ENCODE measurements around the gene PRDX3.
A peak's percentile ranks its signal among the peaks of the same experiment; 100 is the strongest.

Gene PRDX3

DNA sequence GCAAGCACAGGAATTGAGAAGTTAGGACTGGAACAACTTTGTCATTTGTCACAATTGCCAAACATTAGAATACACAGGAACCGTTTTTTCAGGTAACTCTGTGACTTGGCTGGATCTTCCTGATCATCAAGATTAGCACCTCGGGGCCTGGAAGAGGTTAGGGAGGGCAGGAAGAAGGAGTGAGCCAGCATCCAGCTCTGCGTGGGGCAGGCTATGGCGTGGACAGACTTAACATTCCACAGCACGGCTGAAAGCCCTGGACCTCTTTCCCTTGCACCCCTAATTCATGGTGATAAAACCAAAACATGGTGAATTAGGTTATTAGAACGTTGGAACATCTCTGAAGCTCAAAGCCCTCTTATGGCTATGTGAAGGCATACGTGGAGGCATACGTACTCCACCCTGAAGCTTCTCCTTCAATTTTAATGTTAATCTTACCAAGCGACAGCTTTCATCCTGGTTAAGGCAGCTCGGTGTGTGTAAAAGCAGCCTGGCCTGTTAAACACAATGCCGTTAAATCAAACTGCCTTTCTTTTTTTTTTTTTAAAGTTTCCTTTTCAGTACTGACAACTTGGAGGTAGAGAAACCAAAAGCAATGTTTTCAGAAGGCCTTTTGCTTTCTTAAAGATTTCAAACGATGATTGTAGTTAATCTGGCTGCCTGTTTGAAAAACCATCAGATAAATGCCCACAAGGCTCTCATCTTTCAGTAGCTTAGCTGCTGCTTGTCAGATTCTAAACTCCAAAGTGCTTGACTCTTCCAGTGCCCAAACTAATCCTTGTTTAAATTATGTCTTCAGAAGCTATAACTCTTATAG lies 33.2 kb upstream of the PRDX3 start:
- peaks cover 12% of the 10 kb centered on the region for H3K4me1 ChIP-seq
- H3K9me3 ChIP-seq = no peaks in the 10 kb centered on the region
- DNase-seq = no peak
- H3K27me3 ChIP-seq = no peaks in the 10 kb centered on the region
- H3K4me3 ChIP-seq (ENCODE audit: low read depth, low read length) = no peak overlapping the region
- TF ChIP-seq, protein P1, sequence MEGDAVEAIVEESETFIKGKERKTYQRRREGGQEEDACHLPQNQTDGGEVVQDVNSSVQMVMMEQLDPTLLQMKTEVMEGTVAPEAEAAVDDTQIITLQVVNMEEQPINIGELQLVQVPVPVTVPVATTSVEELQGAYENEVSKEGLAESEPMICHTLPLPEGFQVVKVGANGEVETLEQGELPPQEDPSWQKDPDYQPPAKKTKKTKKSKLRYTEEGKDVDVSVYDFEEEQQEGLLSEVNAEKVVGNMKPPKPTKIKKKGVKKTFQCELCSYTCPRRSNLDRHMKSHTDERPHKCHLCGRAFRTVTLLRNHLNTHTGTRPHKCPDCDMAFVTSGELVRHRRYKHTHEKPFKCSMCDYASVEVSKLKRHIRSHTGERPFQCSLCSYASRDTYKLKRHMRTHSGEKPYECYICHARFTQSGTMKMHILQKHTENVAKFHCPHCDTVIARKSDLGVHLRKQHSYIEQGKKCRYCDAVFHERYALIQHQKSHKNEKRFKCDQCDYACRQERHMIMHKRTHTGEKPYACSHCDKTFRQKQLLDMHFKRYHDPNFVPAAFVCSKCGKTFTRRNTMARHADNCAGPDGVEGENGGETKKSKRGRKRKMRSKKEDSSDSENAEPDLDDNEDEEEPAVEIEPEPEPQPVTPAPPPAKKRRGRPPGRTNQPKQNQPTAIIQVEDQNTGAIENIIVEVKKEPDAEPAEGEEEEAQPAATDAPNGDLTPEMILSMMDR (IDR thresholded peaks at IDR 0.05; ENCODE audit: low read depth, low read length) = no peak
- H3K36me3 ChIP-seq = no peaks in the 10 kb centered on the region

DNA sequence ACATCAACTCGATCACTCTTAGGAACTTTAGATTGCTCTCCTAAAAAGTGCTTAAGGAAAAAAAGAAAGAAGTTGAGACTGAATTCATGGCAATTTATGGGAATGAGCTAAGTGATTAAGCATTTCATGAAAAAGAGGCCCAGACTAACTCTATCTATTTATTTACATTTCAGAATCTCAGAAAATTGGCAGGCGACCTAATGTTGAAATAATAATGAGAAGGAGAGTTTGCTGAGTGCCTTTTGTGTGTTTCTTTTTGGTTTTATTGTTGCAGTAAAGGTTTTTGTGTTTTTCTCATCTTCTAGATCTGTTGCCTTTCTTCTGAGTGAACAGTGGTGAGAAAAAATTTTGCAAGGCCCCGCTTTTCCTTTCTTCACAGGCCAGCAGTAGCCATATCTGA lies 32.6 kb upstream of the PRDX3 start:
- Histone ChIP-seq H3K4me3 (ENCODE audit: low read depth, low read length) (no peak overlapping the region), H3K36me3 (no peaks in the 10 kb centered on the region), H3K9me3 (no peaks in the 10 kb centered on the region), H3K4me1 (peaks cover 14% of the 10 kb centered on the region), H3K27me3 (no peaks in the 10 kb centered on the region)
- DNase-seq = no peak
- TF ChIP-seq, protein P1 (IDR thresholded peaks at IDR 0.05; ENCODE audit: low read depth, low read length) = no peak

DNA sequence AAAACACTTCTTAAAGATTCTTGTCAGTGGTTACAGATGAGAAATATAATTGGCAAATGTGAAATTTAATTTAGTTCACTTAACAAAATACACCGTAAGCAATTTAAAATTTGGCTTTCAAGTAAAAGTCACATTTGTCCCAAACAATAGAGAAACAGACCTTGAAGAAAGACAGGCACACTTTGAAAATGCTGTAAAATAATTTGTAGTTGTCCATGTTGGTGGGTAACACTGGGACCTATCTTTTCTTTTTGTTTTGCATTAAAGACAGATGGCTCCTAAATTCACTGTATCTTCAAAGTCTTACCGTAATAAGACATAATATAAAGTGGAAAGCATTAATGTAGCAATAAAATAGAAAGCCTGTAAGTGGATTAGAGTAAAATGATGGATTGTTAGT lies 32.0 kb upstream of the PRDX3 start:
- DNase-seq = no peak
- Histone ChIP-seq H3K27me3 (no peaks in the 10 kb centered on the region), H3K9me3 (no peaks in the 10 kb centered on the region), H3K4me3 (ENCODE audit: low read depth, low read length) (no peak overlapping the region), H3K4me1 (peaks cover 14% of the 10 kb centered on the region), H3K36me3 (no peaks in the 10 kb centered on the region)
- TF ChIP-seq, protein P1 (IDR thresholded peaks at IDR 0.05; ENCODE audit: low read depth, low read length) = no peak

DNA sequence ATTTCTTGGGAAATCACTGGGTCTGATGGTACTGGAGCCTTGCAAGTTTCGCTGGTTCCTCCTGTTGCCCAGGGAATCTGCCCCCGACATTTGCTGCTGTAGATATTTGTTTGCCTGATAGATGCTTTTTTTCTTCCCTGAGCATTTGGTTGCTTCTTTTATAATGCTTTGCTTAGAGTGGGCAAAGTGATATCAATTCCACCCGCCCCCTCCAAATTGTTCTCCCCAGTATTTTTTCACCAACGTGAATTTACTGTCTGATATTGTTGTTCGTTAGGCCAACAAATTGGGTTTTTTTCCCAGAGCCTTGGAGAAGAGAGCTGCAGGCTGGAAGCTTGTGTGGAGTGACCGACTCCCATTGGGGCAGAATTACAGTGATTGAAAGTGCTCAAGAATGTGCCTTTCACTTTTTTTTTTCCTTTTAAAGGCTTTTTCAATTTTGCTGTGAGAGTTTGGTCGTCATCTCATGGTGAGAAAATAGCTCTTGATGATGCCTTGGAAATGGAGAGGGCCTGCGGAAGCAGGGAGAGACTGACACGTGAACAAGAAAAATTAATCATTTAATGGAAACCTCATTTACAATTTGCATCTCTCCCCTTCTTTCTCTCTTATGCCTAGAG lies 31.2 kb upstream of the PRDX3 start:
- peaks cover 14% of the 10 kb centered on the region for H3K4me1 ChIP-seq
- no peaks in the 10 kb centered on the region for H3K36me3 ChIP-seq
- H3K27me3 ChIP-seq = no peaks in the 10 kb centered on the region
- peak overlapping the region; percentile 81 for H3K4me3 ChIP-seq (ENCODE audit: low read depth, low read length)
- H3K9me3 ChIP-seq = no peaks in the 10 kb centered on the region
- TF ChIP-seq, protein P1 (IDR thresholded peaks at IDR 0.05; ENCODE audit: low read depth, low read length) = no peak
- DNase-seq = no peak

DNA sequence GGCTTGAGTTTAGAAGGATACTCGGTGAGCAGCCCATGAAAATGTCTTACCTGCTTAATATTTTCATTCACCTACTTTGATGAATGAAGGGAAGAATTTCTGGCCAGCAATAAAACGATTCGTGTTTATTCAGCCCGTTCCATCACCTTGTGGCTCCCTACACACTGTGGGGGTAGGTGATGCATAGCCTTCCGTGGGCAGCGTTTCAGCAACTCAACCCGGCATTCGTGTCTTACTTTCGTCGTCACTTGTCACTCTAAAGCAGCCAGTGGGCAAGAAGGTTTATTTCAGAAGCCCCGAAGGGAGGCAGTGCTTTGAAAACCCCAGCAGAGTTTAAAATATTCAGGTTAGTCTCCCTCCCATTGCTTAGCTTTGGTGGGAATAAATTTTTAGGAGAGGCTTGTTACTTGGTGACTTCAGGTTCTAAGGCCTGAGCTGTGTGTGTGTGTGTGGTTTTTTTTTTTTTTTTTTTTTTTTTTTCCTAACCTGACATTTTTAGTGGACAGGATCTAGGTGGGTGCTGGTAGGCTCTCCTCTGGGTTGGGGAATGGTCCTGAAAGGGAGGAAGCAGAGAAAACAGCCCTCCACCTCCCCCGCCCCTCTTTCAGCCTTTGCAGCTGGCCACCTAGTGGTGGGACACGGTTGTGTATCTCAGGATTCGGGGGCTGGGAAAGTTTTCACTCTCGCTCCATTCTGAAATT lies 30.6 kb upstream of the PRDX3 start:
- H3K4me3 ChIP-seq (ENCODE audit: low read depth, low read length) = peak overlapping the region; percentile 81
- TF ChIP-seq, protein P1 (IDR thresholded peaks at IDR 0.05; ENCODE audit: low read depth, low read length) = peak; percentile 86
- H3K4me1 ChIP-seq = peaks cover 14% of the 10 kb centered on the region
- peak; percentile 77 for DNase-seq
- no peaks in the 10 kb centered on the region for H3K27me3 ChIP-seq
- H3K9me3 ChIP-seq = no peaks in the 10 kb centered on the region
- no peaks in the 10 kb centered on the region for H3K36me3 ChIP-seq
